H1 (cell line): ENCODE data around the gene TOM1.

Experiments used
- CTCF ChIP-seq, 3 experiments: IDR thresholded peaks; 1 replicate in 2 of 3; 2 replicates in 1 of 3; pipeline versions ENCODE4 v1.5.1 to v1.6.1; 2011; ENCODE audit warnings: low read length in 3 of 3, mild to moderate bottlenecking in 3 of 3, inconsistent platforms in 2 of 3, low read depth in 1 of 3, moderate library complexity in 1 of 3; ENCODE audit not compliant: insufficient read depth in 1 of 3; ENCODE audit errors: control extremely low read depth in 1 of 3
- RAD21 ChIP-seq, 2 experiments: IDR thresholded peaks in 1 of 2; conservative IDR thresholded peaks in 1 of 2; 2 replicates each; pipeline ENCODE4 v1.6.1; 2011; ENCODE audit warnings: low read depth in 2 of 2, low read length in 2 of 2, improper control_type of control experiment in 1 of 2, inconsistent platforms in 1 of 2, mild to moderate bottlenecking in 1 of 2, moderate library complexity in 1 of 2
- SIRT6 ChIP-seq: IDR thresholded peaks from one replicate; pipeline ENCODE4 v1.7.1; 2012; ENCODE audit warnings: low read length, inconsistent platforms
- TAF1 ChIP-seq: IDR thresholded peaks from 2 replicates; pipeline ENCODE4 v1.6.1; 2011; ENCODE audit warnings: mild to moderate bottlenecking, low read depth, low read length
- TBP ChIP-seq: IDR thresholded peaks from 2 replicates; pipeline ENCODE4 v1.6.1; 2011; ENCODE audit warnings: low read depth, low read length, improper control_type of control experiment

- TF ChIP-seq TAF1 (no peak), CTCF (IDR thresholded peaks at IDR 0.05; ENCODE audit: control extremely low read depth in 1 of 3, insufficient read depth in 1 of 3, low read depth in 1 of 3, low read length in 3 of 3) (no peak), SIRT6 (no peak), RAD21 (IDR thresholded peaks at IDR 0.05 in 1 of 2, conservative IDR thresholded peaks at IDR 0.05 in 1 of 2; ENCODE audit: low read depth in 2 of 2, low read length in 2 of 2) (no peak), TBP (no peak)
Measured at GRCh38 chr22:35333220-35333619, 33.5 kb downstream of the TOM1 start.
